Measurements from ENCODE around the gene MED25.

Gene MED25

DNA sequence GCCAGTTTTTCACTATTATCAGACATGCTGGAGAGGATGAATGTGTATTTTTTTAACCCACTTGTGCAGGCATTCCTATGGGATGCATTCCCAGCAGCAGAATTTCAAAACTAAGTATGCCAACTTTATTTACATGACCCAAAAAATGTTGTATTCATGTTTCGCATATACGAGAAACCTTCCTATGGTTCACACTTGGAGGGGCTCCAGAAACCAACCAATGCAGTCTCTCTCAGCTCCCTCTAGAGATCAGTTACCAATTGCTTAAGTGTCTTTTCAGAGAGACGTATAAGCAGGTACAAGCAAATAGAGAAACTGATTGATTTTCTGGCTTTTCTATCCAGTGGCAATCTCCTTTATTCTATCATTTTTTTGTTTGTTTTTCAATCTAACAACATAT is 27.3 kb downstream of the MED25 start:
- DNase-seq, result no peak

DNA sequence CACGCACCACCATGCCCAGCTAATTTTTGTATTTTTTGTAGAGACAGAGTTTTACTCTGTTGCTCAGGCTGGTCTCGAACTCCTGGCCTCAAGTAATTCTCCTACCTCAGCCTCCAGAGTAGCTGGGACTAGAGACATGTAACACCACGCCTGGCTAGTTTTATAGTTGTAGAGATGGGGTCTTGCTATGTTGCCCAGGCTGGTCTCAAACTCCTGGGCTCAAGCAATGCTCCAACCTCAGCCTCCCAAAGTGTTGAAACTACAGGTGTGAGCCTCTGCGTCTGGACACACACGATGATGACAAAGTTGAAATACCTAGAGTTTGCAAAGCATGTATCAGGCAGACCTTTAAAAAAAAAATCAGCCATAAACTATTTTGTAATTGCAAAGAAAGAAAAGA is 28.3 kb downstream of the MED25 start:
- no peak for DNase-seq

DNA sequence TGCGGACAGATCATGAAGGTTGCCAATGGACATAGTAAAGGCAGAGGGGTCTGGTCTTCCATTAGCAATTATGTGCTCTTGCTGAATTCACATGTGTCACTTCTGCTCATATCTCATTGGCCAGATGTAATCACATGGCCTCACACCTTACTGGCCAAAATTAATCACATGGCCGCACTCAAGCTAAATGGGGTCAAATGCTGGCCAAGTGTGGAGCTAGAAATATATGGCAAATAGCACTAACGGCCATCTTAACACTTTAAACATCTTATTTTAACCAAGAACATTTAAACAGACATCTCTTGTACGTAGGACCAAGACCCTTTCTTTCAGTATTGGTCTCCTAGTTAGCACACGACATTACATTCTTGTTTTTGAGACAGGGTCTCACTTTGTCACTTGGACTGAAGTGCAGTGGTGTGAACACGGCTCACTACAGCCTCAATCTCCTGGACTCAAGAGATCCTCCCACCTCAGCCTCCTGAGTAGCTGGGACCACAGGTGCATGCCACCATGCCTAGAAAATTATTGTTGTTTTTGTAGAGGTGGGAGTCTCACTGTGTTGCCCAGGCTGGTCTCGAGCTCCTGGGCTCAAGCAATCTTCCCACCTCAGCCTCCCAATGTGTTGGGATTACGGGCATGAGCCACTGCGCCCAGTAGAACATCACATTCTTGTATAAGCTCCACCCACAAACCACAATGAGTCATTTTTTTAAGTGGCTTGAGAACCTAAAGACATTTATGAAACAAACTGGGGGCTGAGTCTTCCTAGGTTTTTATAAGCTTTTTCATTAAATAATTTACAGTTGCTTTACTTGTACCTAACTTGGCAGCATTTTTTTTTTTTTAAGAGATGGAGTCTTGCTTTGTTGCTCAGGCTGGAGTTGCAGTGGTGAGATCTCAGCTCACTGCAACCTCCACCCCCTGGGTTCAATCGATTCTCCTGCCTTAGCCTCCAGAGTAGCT is 29.9 kb downstream of the MED25 start:
- DNase-seq, result no peak

DNA sequence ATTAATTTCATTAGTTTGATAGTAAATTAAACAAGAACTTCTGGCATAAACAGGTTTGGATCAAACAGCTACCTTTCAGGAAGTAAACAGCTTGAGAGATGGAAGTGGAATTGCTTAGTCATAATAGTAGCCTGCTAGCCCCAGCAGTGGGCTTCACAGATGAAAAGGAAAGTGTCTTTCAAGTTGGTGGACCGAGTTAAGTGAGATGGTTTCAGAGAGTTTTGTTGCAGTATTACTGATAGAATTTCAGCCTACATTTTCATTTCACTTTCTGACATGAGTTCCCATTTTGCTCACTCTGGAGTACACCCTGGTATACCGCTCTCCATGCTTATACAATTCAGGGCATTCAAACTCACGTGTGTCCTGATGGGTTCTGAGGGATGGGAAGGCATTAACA is 30.8 kb downstream of the MED25 start:
- no peak for DNase-seq

DNA sequence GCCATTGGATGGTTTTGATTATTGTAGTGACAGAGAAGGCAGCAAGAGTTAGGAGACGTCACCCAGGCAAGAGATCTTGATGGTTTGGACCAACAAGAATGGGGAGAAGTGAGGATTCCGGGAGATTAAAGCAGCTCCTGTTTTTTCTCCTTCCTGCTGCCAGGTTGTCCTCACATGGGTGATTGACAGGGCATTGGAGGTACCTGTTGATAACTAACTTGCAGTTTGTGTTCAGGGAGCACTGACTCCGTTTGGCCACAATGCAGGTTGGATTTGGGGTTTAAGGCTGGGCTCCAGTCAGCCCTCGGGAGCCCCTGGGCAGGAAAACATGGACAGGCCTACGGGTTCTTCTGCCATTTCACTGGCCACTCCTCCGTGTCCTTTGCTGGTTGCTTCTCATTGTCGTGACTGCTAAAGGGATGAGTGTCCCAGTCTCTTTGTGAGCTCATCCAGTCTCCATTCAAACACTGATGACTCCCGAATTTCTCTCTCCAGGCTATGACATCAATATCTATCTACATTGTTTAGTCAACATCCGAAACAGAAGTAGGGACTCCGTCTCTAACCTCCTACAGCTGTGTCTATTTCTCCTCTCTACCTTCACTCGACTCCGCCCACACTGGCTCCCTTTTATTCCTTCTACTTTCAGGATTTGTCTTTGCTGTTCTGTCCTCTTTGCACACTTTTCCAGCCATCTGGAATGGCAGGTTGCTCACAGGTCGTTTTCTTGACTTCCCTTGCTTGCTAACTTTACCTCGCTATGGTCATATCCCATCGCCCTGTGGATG is 31.5 kb downstream of the MED25 start:
- DNase-seq, result no peak

DNA sequence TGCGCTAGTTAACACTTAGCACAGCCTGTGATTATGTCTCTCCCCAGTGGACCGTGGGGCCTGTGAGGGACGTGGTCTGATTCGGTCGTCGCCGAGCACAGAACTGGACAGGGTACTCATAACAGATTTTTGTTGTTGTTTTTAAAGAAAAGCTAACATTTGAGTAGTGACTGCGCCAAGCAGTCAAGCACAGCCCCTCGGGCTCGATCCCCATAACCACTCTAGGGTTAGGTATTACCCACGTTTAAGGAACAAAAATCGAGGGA is 32.1 kb downstream of the MED25 start:
- DNase-seq, result no peak

DNA sequence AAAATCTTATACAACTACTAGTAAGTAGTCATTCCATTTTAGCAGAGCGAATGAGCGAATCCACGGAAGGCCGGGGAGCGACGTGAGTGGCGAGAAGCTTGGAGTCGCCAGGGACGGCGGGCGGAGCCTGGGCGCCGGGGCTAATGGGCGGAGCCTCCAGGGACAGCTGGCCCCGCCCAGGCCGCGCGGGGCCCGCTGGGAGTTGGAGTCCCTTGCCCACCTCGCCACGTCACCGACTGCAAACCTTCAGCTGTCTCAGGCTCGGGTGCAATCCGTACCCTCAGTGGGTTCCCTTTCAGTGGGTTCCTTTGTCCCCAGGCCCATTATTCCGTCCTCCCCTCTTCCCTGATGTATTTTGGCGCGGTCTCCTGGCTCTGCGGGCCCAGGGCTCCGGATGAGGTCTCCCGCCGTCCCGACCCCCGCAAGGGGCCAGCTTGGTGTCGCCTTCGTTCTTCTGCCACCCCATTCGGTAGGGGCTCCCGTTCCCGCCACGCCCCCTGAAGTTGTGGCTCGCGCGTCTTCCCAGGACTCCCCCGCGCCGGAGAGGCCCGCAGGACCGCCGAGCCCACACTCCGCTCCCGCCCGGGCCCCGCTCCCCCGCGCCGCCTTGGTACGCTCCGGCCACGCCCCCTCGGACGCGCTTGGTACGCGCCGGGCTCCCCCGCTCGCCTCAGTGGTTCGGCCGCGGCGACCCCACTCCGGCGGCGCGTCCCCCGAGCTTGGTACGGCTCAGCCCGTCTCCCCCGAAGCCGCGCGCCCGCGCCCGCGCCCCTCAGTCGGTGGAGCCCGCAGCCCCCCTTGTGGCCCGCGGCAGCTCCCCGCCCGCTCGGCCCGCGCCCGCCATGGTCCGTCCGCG is 32.6 kb downstream of the MED25 start, which contains the start of gene PTOV1:
PTOV1 (plus strand) TSS at position 673 of the 856 bp plus-strand sequence.
- DNase-seq, result peak; percentile 87

DNA sequence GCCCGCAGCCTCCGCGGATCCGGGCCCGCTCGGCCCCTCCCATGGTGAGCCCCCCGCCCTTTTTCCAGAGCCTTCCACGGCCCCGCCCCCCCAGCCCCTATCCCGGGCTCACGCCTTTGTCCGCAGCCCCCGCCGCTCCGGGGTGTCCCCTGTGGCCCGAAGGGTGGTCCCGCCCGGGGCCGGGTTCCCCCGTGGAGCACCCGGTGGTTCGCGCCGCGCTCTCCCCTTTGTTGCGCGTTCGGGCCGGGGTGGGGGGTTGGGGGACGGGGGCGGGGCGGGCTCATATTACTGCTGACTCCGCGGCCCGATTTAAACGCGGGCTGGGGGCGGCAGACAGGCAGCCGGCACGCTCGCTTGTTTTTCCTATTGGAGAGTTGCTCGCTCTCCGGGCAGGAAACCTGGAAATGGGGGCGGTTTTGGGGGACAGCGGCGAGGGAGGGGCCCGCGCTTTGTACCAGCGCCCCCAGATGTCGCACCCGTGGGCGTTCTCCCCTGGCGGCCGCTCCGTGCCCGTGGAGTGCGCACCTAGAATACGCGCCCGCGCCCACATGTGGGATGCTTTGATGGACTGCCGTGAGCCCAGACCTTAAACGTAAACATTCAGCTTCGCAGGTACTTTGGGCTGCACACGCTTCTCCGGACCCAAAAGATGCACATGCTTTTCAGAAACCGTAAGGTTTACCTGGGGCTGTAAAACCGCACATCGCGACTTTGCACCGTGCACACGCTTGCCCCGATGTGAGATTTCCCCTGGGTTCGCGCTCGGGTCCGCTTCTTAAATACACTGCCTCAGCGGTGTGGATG is 33.6 kb downstream of the MED25 start:
- DNase-seq, result peak; percentile 32

DNA sequence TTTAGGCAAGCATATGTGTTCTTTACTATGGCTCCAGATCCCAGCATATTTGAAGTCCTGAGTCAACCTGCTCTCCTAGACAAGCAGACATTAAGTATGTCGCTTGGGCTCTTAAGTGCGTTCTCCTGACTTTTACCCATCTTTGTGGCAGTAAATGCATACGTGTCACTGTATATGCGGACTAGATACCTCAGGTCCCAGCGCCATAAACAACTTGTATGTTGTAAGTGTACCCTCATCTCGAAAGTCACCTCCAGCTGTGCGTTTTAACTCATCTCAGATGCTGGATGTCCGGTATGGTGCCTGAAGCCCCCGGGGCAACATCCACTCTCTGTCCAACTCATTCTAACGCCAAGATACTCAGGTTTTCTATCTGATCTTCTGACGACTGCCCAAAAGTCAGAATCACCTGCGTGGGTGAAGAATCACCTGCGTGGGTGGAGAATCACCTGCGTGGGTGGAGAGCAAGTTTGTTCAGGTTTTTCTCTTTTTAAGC is 34.6 kb downstream of the MED25 start:
- DNase-seq, result no peak

DNA sequence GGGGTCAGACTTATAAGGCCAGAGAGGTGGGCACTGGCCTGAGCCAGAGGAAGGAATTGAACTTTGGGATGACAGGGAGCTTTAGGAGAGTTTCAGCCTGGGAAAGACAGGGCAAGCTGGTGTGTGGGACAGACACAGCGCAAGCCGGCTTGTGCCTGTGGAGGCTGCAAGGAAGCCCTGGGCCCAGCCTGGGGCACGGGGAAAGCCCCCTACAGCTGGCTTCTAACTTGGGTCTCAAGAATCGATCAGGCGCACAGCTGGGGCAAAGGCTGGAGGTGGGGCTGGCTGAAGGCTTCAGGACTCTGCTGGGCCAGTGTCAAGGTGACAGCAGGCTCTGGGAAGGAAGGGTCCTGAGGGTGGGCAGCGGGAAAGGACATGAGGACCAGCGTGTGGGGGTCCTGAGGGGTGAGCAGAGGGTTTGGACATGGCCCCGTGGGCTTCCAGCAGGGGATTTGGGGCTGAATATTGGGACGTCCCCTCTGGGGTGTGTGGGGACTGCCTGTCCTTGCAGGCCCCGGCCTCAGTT is 35.8 kb downstream of the MED25 start:
- no peak for DNase-seq

DNA sequence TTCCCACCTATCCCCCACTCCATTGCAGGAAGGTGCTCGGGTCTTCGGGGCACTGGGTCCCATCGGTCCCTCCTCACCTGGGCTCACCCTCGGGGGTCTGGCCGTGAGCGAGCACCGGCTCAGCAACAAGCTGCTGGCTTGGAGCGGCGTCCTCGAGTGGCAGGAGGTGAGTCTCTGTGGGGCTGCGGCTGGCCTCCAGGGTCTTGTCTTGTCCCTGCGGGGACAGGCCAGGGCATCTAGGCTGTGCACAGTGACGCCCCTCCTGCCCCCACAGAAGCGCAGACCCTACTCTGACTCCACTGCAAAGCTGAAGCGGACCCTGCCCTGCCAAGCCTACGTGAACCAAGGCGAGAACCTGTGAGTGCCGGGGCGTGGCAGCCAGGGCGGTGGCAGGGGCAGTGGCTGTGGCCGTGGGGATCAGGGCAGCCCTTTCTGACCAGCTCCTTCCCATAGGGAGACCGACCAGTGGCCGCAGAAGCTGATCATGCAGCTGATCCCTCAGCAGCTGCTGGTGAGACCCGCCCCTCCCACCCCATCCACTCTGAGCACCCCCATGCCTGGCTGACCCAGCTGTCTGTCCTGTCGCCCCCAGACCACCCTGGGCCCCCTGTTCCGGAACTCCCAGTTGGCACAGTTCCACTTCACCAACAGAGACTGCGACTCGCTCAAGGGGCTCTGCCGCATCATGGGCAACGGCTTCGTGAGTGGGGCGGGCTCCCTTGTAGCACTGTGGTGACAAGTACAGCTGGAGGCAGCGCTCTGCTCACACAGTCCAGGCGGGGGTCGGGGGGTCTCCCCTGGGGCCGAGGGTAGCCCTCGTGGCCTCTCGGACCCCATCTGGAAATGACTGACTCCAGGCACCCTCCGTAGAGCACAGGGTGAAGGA is 36.5 kb downstream of the MED25 start:
- no peak for DNase-seq

DNA sequence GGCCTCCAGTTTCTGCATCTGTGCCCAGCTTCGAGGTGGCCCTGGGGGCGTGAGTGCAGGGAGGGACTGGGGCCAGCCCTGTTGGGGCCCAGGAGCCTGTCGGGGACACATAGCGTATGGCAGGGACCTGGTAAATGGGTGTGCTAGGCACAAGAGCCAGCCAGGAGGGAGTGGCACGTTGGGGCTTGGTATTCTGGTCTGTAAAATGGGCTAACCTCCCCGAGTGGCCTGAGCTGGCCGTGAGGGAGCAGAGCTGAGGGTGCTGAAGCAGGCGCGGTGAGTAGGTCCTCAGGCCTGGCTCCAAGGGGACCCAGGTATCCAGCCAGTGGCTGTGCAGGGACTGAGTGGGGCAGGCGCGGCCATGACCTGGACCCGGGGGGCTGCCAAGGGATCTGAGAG is 37.2 kb downstream of the MED25 start:
- no peak for DNase-seq

DNA sequence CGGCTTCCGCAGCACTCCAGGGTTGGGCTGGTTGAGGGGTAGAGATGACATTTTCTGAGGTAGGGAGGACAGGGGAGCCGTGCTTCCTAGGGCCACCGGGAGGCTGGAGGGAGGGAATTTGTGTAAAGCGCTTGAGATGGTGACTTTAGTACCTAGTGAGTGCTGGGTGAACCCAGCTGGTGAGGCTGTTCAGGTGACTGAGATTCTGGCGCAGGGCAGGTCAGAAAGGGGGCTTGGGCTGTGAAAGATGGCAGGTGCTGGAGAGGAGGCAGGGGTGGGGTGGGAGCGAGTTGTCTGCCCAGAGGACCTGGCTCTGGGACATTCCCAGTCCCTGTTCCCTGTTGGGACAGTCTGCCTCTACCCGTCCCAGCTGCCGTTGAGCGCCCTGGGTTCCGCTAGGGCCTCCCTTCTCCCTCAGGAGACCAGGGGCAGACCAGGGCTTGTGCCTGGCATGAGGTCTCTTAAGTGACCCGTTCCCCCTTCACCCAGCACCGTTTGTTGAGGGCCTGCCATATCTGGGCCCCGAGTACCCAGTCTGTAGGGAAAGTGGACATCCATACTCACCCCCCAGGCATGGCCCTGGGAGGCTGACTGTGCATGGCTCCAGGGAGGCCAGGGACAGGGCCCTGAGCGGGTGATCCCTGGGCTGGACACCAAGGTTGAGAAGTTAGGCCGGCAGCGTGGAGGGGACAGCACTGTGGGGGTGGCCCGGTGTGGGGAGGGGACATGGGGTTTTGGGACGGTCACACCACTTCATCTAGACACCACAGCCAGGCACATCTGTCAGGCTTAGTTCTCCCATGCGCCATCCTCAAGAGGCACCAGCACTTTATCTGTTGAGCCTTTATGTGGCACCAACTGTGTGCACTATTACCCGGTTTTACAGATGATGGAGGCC is 37.8 kb downstream of the MED25 start:
- DNase-seq, result no peak

DNA sequence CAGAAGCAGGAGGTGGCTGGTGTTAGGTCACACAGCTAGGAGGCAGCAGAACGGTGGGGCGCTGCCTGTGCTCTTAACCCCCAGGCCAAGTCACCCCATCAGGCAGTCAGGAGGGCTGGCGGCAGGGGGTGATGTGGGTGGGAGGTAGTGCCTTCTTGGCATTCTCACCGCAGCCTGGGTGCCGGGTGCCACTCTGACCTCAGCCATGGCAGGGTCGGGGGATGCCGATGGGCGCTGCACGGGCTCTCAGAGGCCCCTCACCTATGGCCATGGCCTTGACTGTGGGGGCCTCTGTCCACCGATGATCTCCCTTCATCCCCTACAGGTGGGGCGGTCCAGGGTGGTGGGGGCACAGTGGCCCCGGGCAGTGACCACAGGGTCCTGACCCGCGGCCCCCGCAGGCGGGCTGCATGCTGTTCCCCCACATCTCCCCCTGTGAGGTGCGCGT is 38.5 kb downstream of the MED25 start:
- no peak for DNase-seq

DNA sequence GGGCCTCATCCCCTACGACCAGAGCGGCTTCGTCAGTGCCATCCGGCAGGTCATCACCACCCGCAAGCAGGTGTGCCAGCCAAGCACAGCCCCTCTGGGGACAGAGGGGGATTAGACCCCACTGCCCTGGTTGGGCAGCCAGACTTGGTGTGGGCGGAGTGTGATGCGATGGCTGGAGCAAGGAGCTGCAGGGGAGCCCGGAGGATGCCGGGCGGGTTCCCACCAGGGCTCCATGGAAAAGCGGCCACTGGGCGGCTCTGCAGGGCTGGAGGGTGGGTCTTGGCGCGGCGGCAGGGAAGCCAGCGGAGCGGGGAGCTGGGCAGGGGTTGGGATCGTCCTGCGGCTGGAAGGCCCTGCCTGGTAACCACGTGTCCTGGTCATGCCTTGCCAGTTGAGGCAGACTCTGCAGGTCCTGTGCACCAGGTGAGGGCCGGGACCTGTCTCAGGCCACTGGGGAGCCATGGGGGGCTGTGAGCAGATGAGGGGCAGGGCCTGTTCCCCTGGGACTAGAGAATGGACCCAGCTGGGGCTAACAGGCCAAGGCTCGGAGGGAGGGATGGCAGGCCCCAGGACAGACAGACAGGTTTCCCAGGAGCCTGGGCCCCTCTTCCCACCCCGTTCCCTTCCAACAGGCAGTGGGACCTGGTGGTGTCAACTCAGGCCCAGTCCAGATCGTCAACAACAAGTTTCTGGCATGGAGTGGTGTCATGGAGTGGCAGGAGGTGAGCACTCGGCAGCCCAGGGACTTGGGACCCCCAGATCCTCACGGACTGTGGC is 39.2 kb downstream of the MED25 start:
- DNase-seq, result no peak

DNA sequence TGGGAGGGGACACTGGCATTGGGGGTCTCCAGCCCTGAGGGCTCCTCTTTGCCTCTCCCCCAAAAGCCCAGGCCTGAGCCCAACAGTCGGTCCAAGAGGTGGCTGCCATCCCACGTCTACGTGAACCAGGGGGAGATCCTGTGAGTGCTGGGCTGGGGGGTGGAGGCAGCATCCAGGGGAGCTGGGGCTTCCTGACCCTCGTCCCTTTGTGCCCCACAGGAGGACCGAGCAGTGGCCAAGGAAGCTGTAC is 39.7 kb downstream of the MED25 start:
- DNase-seq, result no peak

DNA sequence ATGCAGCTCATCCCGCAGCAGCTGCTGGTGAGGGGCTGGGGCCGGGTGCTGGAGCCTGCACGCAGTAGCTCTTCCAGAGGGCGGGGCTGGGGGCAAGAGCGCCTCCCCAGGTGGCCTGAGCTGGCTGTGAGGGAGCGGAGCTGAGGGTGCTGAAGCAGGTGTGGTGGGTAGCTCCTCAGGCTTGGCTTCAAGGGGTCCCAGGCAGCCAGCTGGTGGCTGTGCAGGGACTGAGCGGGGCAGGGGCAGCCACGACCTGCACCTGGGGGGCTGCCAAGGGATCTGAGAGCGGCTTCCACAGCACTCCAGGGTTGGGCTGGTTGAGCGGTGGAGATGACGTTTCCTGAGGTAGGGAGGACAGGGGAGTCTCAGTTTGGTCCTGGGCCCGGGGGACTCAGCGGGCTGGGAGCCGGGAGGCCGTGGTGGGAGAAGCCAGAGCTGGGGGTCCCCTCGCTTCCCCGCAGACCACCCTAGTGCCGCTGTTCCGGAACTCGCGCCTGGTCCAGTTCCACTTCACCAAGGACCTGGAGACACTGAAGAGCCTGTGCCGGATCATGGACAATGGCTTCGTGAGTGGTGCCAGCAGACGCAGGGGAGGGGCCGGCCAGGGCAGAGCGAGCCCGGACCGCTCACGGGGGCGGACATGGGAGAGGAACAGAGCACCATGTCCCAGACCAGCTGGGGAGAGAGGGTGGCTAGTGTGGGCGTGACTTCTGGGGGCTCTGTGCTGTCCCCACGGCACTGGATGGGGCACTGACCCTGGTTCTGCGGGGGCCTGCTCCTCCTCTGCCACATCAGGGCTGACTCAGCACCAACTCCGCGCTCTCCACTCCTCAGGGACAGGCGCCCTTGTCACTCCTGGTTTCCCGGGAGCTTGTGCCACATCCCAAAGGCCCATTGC is 40.2 kb downstream of the MED25 start:
- no peak for DNase-seq

DNA sequence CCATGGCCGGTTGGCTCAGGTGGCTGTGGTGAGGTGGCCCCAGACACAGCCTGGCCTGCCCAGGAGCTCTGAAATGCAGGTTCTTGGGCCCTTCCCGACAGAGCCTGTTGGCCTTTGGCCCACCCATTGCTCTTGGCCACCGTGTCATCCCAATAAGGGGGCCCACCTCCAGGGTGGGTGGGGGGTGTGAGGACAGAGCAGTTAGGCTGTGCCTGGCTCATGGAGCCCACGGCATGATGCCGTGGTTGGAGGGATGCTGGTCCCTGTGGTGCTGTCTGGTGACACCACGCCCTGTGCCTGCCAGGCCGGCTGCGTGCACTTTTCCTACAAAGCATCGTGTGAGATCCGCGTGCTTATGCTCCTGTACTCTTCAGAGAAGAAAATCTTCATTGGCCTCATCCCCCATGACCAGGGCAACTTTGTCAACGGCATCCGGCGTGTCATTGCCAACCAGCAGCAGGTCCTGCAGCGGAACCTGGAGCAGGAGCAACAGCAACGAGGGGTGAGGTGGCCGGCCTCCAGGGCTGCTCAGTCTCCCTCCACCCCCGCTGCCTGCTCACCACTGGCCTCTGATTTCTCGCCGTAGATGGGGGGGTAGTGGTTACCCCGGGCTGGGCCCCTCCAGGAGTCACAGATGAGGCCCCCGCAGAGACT is 41.7 kb downstream of the MED25 start:
- peak; percentile 2 for DNase-seq
